K562 (cell line): ENCODE data around the gene CPNE2. TPM values are rescaled to one million over a fixed set of nuclear protein-coding genes. Genes with fewer than 3 reads are reported as not detected.
A peak's percentile ranks its signal among the peaks of the same experiment; 100 is the strongest.

Experiments used
- ATAC-seq: fragments of 200-7000 bp; cut with Tn5 transposase; 3 replicates; pipeline ENCODE4 v1.9.1; 2020; ENCODE audit warnings: moderate library complexity
- BruUV-seq: library from RNA; stranded (reverse); fragments of 400-500 nt; replicated peaks from 2 replicates; lab custom pipeline; 2021; lab: Mats Ljungman, UMichigan
- CTCF ChIA-PET: fragments of 300-600 bp; formaldehyde crosslinking; extraction: SDS; loops from one replicate; lab custom pipeline; 2021; ENCODE audit warnings: low intra/inter-chr PET ratio; lab: Yijun Ruan, JAX
- POLR2A ChIA-PET: fragments of 300-600, 350-650 bp; sonication (Branson Sonifier 250); formaldehyde crosslinking; extraction: SDS; loops from one replicate; lab custom pipeline; 2021; ENCODE audit warnings: antibody characterized with exemption, inconsistent platforms; lab: Yijun Ruan, JAX
- DNase-seq, 4 experiments: peaks; one replicate each; pipeline versions ENCODE4 v3.0.0 to v3.0.0-alpha.2; 2011 to 2018; ENCODE audit warnings: low spot score in 3 of 4, mixed read lengths in 3 of 4; ENCODE audit errors: extremely low read depth in 1 of 4
- FAIRE-seq: peaks from 2 replicates; lab custom pipeline; 2011; peaks lifted over from hg19 to GRCh38; lab: Jason Lieb, UNC
- H2AFZ ChIP-seq: 2 replicates; pipeline ENCODE4 v1.6.0; 2011; ENCODE audit warnings: low read depth, low read length, control low read depth, inconsistent platforms
- H3K27ac ChIP-seq: fragments of 200-600 bp; 3 replicates; pipeline ENCODE4 v1.8.0; 2011; ENCODE audit warnings: low read depth, mild to moderate bottlenecking, control low read depth, inconsistent platforms, low read length, moderate library complexity, mixed read lengths; ENCODE audit errors: extremely low read depth
- H3K27me3 ChIP-seq, 2 experiments: fragments of 300-600 bp in 1 of 2; 2 replicates in 1 of 2; 3 replicates in 1 of 2; pipeline versions ENCODE4 v1.6.0 to v1.8.0; 2011; ENCODE audit warnings: inconsistent platforms in 2 of 2, low read length in 2 of 2, mild to moderate bottlenecking in 1 of 2, mixed read lengths in 1 of 2, moderate library complexity in 1 of 2; ENCODE audit not compliant: control insufficient read depth in 2 of 2, insufficient read depth in 2 of 2
- H3K36me3 ChIP-seq: fragments of 300-600 bp; 3 replicates; pipeline ENCODE4 v1.8.0; 2011; ENCODE audit warnings: mild to moderate bottlenecking, low read length, inconsistent platforms; ENCODE audit not compliant: control insufficient read depth, insufficient read depth
- H3K4me1 ChIP-seq, 2 experiments: fragments of 200-600 bp in 1 of 2; replicated peaks in 1 of 2; 2 replicates in 1 of 2; 3 replicates in 1 of 2; pipeline versions ENCODE4 v1.5.1 to v1.8.0; 2011; ENCODE audit warnings: inconsistent platforms in 2 of 2, low read length in 2 of 2, mild to moderate bottlenecking in 1 of 2, mixed read lengths in 1 of 2, moderate library complexity in 1 of 2; ENCODE audit not compliant: control insufficient read depth in 2 of 2, insufficient read depth in 2 of 2
- H3K4me2 ChIP-seq: 2 replicates; pipeline ENCODE4 v1.6.1; 2011; ENCODE audit warnings: low read length, control low read depth, inconsistent platforms, mixed read lengths; ENCODE audit not compliant: insufficient read depth
- H3K4me3 ChIP-seq: fragments of 200-600 bp; sonication (generic), shearing (Covaris generic); 2 replicates; pipeline ENCODE4 v1.5.1; 2016; ENCODE audit warnings: control low read depth, inconsistent platforms
- H3K79me2 ChIP-seq: fragments of 200-600 bp; 3 replicates; pipeline ENCODE4 v1.8.0; 2011; ENCODE audit warnings: low read length, inconsistent platforms; ENCODE audit not compliant: control insufficient read depth, insufficient read depth
- H3K9ac ChIP-seq, 2 experiments: 2 replicates each; pipeline versions ENCODE4 v1.6.0 to v1.6.1; 2011; ENCODE audit warnings: low read depth in 2 of 2, low read length in 2 of 2, control low read depth in 1 of 2, inconsistent platforms in 1 of 2, mild to moderate bottlenecking in 1 of 2, mixed read lengths in 1 of 2; ENCODE audit not compliant: insufficient read depth in 1 of 2
- H3K9me1 ChIP-seq: one replicate; pipeline ENCODE4 v1.6.0; 2011; ENCODE audit warnings: inconsistent platforms, mild to moderate bottlenecking, low read length, moderate library complexity; ENCODE audit not compliant: control insufficient read depth, insufficient read depth
- H3K9me3 ChIP-seq: replicated peaks from 2 replicates; pipeline ENCODE4 v1.5.1; 2011; ENCODE audit warnings: low read depth, low read length, inconsistent platforms; ENCODE audit not compliant: control insufficient read depth, insufficient read depth
- H4K20me1 ChIP-seq: replicated peaks from 2 replicates; pipeline ENCODE4 v1.6.1; 2011; ENCODE audit warnings: low read length, inconsistent platforms, mixed read lengths; ENCODE audit not compliant: control insufficient read depth, insufficient read depth
- BRCA1 ChIP-seq, 2 experiments: fragments of 450-650 bp in 1 of 2; sonication (generic) in 1 of 2; formaldehyde crosslinking in 1 of 2; IDR thresholded peaks; 2 replicates each; pipeline versions ENCODE4 v1.5.0 to v1.6.1; 2017 to 2020; ENCODE audit warnings: mild to moderate bottlenecking in 1 of 2, missing genetic modification reagents in 1 of 2
- BRF2 ChIP-seq: IDR thresholded peaks from 3 replicates; pipeline ENCODE4 v1.6.1; 2011; ENCODE audit warnings: borderline replicate concordance, mild to moderate bottlenecking; ENCODE audit not compliant: insufficient read length, insufficient read depth
- CHD1 ChIP-seq: fragments of 200-600 bp; sonication (generic); IDR thresholded peaks from one replicate; pipeline ENCODE4 v1.6.1; 2012; ENCODE audit warnings: mild to moderate bottlenecking, moderate library complexity, low read length, inconsistent platforms
- FOXJ2 ChIP-seq: fragments of 200-800 bp; sonication (Bioruptor generic); IDR thresholded peaks from 2 replicates; pipeline ENCODE4 v1.6.1; 2016; ENCODE audit warnings: missing genetic modification characterization, missing compliant biosample characterization
- HNRNPLL ChIP-seq: fragments of 200-400 bp; formaldehyde crosslinking; IDR thresholded peaks from 2 replicates; pipeline ENCODE4 v1.6.1; 2017; ENCODE audit warnings: low read length, low read depth, mild to moderate bottlenecking; ENCODE audit not compliant: poor library complexity, severe bottlenecking
- JUNB ChIP-seq: fragments of 450-650 bp; formaldehyde crosslinking; conservative IDR thresholded peaks from 2 replicates; pipeline ENCODE4 v1.4.0; 2020; ENCODE audit warnings: mild to moderate bottlenecking
- NCOA1 ChIP-seq: fragments of 450-650 bp; IDR thresholded peaks from 2 replicates; pipeline ENCODE4 v1.6.1; 2016; ENCODE audit warnings: low read depth
- NONO ChIP-seq, 2 experiments: fragments of 200-400 bp in 1 of 2; fragments of 450-650 bp in 1 of 2; formaldehyde crosslinking in 1 of 2; IDR thresholded peaks; 2 replicates each; pipeline ENCODE4 v1.6.1; 2017; ENCODE audit warnings: low read depth in 2 of 2, mild to moderate bottlenecking in 2 of 2, moderate library complexity in 2 of 2, low read length in 1 of 2
- PHB2 ChIP-seq: fragments of 450-650 bp; IDR thresholded peaks from 2 replicates; pipeline ENCODE4 v1.6.1; 2017; ENCODE audit warnings: low read depth
- PKNOX1 ChIP-seq: fragments of 450-650 bp; IDR thresholded peaks from 2 replicates; pipeline ENCODE4 v1.6.1; 2016
- PRMT5 ChIP-seq: sonication (generic); formaldehyde crosslinking; IDR thresholded peaks from 2 replicates; pipeline ENCODE4 v1.5.0; 2020; ENCODE audit warnings: missing genetic modification reagents
- TARDBP ChIP-seq: fragments of 450-650 bp; IDR thresholded peaks from 2 replicates; pipeline ENCODE4 v1.6.1; 2016
- ZNF121 ChIP-seq: sonication (generic); formaldehyde crosslinking; conservative IDR thresholded peaks from 2 replicates; pipeline ENCODE4 v1.8.0; 2022; ENCODE audit warnings: missing genetic modification reagents
- ZNF133 ChIP-seq: fragments of 250-450 bp; sonication (Bioruptor Pico); IDR thresholded peaks from 2 replicates; pipeline ENCODE4 v1.4.0; 2020; ENCODE audit warnings: mild to moderate bottlenecking
- ZNF239 ChIP-seq: fragments of 250-450 bp; sonication (Bioruptor Pico); IDR thresholded peaks from 2 replicates; pipeline ENCODE4 v1.4.0; 2020; ENCODE audit warnings: mild to moderate bottlenecking
- ZNF41 ChIP-seq: fragments of 250-450 bp; sonication (Bioruptor Pico); conservative IDR thresholded peaks from 2 replicates; pipeline ENCODE4 v1.4.0; 2020; ENCODE audit warnings: mild to moderate bottlenecking
- WGBS: fragments of 100-300 bp; shearing (Covaris generic); methylation state at CpG from one replicate; pipeline ENCODE4 v1.1.6; 2016; ENCODE audit warnings: low coverage, mixed read lengths; ENCODE audit not compliant: insufficient coverage; ENCODE audit errors: missing lambda C conversion rate; 5-methylcytosine and 5-hydroxymethylcytosine counted together
- in situ Hi-C: fragments of 300-500 bp; cut with MboI; formaldehyde crosslinking; loops from 4 replicates; pipeline ENCODE4 v1.15.0; 2018; ENCODE audit warnings: inconsistent platforms, mixed read lengths
- intact Hi-C: fragments of 100-400 bp; cut with micrococcal nuclease; formaldehyde crosslinking; loops from 2 replicates; pipeline ENCODE4 v1.14.2; 2022
- polyA plus RNA-seq, 8 experiments: library from polyadenylated mRNA; depleted of rRNA in 4 of 8; stranded (reverse) in 5 of 8; unstranded in 3 of 8; fragments of >200 nt; fragmentation: Nextera tagmentation in 2 of 8; fragmentation: Illumina TruSeq in 1 of 8; extraction: Ambion mirVana in 2 of 8; extraction: Trizol in 1 of 8; gene quantifications; 2 replicates each; pipeline versions ENCODE4 v1.2.1 to v1.2.3, GENCODE V29; 2011 to 2014; ENCODE audit warnings: inconsistent platforms in 1 of 8, missing spikeins in 1 of 8
- total RNA-seq, 7 experiments: library from RNA; depleted of rRNA in 6 of 7; stranded (reverse); fragments of >200 nt in 6 of 7; fragmentation: Illumina TruSeq in 2 of 7; extraction: Trizol in 2 of 7; gene quantifications; 2 replicates each; pipeline versions ENCODE4 v1.2.1 to v1.2.3, GENCODE V29; 2011 to 2021; ENCODE audit warnings: low replicate concordance in 1 of 7
- TF ChIP-seq, protein P1 (sequence below): fragments of 150-350 bp; conservative IDR thresholded peaks from 2 replicates; pipeline ENCODE4 v1.6.1; 2014; ENCODE audit warnings: low read length

The CPNE2 gene
- total and polyA plus RNA-seq, 9 of the 15 experiments (the other 6 are each of a cell fraction or from before 2014, with no cell fraction given) = 3.0 to 13.9 (median 8.6) TPM

- Histone ChIP-seq H3K4me1 (peaks cover 0 to 5% of the 10 kb centered on the region in 2 experiments; a peak in 3 of 5 replicates), H3K79me2 (no peaks in the 10 kb centered on the region), H3K9me1 (no peaks in the 10 kb centered on the region), H3K4me3 (no peak overlapping the region), H4K20me1 (0 out of 2 replicates have a peak, but pooled peaks cover 3% of the 10 kb centered on the region), H2AFZ (no peak overlapping the region), H3K36me3 (no peaks in the 10 kb centered on the region), H3K27me3 (no peaks in the 10 kb centered on the region)
- intact Hi-C loops (no loop called here), in situ Hi-C loops (no loop called here)
- POLR2A ChIA-PET = interaction anchor here (1.0 kb wide), 1 partner anchor 11 kb away, joined by 3 read pairs; no protein-coding TSS in a partner anchor
- no peak for FAIRE-seq
- whole genome bisulfite sequencing = 63% methylated on average over 3 of the region's 4 CpGs
- DNase-seq = no peak
- TF ChIP-seq TARDBP (no peak), ZNF121 (CRISPR knock-in tag) (no peak), BRF2 (no peak), CHD1 (no peak), FOXJ2 (tag) (no peak), PHB2 (no peak), JUNB (CRISPR knock-in tag) (no peak), NCOA1 (no peak), BRCA1 (IDR thresholded peaks at IDR 0.05) (no peak), BRCA1 (CRISPR knock-in tag; IDR thresholded peaks at IDR 0.05) (no peak), HNRNPLL (no peak), ZNF239 (CRISPR knock-in tag) (no peak), PKNOX1 (no peak), NONO (IDR thresholded peaks at IDR 0.05; ENCODE audit: low read depth in 2 of 2, low read length in 1 of 2) (no peak), PRMT5 (CRISPR knock-in tag) (no peak), ZNF41 (CRISPR knock-in tag) (no peak), ZNF133 (CRISPR knock-in tag) (no peak)
- TF ChIP-seq, protein P1, sequence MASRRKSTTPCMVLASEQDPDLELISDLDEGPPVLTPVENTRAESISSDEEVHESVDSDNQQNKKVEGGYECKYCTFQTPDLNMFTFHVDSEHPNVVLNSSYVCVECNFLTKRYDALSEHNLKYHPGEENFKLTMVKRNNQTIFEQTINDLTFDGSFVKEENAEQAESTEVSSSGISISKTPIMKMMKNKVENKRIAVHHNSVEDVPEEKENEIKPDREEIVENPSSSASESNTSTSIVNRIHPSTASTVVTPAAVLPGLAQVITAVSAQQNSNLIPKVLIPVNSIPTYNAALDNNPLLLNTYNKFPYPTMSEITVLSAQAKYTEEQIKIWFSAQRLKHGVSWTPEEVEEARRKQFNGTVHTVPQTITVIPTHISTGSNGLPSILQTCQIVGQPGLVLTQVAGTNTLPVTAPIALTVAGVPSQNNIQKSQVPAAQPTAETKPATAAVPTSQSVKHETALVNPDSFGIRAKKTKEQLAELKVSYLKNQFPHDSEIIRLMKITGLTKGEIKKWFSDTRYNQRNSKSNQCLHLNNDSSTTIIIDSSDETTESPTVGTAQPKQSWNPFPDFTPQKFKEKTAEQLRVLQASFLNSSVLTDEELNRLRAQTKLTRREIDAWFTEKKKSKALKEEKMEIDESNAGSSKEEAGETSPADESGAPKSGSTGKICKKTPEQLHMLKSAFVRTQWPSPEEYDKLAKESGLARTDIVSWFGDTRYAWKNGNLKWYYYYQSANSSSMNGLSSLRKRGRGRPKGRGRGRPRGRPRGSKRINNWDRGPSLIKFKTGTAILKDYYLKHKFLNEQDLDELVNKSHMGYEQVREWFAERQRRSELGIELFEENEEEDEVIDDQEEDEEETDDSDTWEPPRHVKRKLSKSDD = no peak
- TF ChIP-seq, all 486 proteins: peak for 0
- no peak overlapping the region for H3K4me2 ChIP-seq
- H3K9me3 ChIP-seq = no peaks in the 10 kb centered on the region
- no TSS peak for BruUV-seq
- no peak overlapping the region for H3K27ac ChIP-seq
- CTCF ChIA-PET = no interaction called here
- peak overlapping the region in 1 of 2 experiments; percentile 52; a peak in 2 of 4 replicates for H3K9ac ChIP-seq
- no peak for ATAC-seq
Measured at GRCh38 chr16:57133031-57133430, 40.6 kb downstream of the CPNE2 start.
